Ascending aorta (tissue), 2 donors: Measurements from ENCODE around the gene TREML4. TPM values are rescaled to one million over a fixed set of nuclear protein-coding genes. Genes with fewer than 3 reads are reported as not detected.

Experiments used
- DNase-seq, 2 donors: peaks; one replicate each; pipeline ENCODE4 v3.0.0-alpha.2; 2019; ENCODE audit warnings: low spot score in 2 of 2
- H3K27ac ChIP-seq, 2 donors: fragments of 200-600 bp; sonication (generic); one replicate each; pipeline ENCODE4 v1.5.1; 2016 to 2017; ENCODE audit warnings: mild to moderate bottlenecking in 1 of 2
- H3K27me3 ChIP-seq: fragments of 200-600 bp; sonication (generic); one replicate; pipeline ENCODE4 v1.5.1; 2017
- H3K36me3 ChIP-seq, 2 donors: fragments of 200-600 bp; sonication (generic); one replicate each; pipeline ENCODE4 v1.5.1; 2016
- H3K4me1 ChIP-seq, 2 donors: fragments of 200-600 bp; sonication (generic); one replicate each; pipeline ENCODE4 v1.5.1; 2016 to 2017; ENCODE audit warnings: mild to moderate bottlenecking in 1 of 2
- H3K4me3 ChIP-seq, 2 donors: fragments of 200-600 bp; sonication (generic); one replicate each; pipeline ENCODE4 v1.5.1; 2016 to 2017; ENCODE audit warnings: mild to moderate bottlenecking in 1 of 2
- H3K9me3 ChIP-seq, 2 donors: fragments of 200-600 bp; sonication (generic); one replicate each; pipeline ENCODE4 v1.5.1; 2016
- intact Hi-C: fragments of 100-400 bp; cut with DNase I; formaldehyde crosslinking; loops from one replicate; pipeline ENCODE4 v1.15.1; 2023
- total RNA-seq: library from RNA; depleted of rRNA; stranded (reverse); fragments of >200 nt; gene quantifications from one replicate; pipeline ENCODE4 v1.1.0, GENCODE V29; 2016
- TF ChIP-seq, protein P1 (sequence below), 3 experiments: fragments of 200-600 bp in 2 of 3; fragments of 450-650 bp in 1 of 3; sonication (generic) in 2 of 3; IDR thresholded peaks; one replicate each; pipeline ENCODE4 v1.5.1; 2016 to 2019; ENCODE audit warnings: antibody characterized with exemption in 3 of 3, mild to moderate bottlenecking in 1 of 3, moderate library complexity in 1 of 3

The TREML4 gene
- total RNA-seq, 1 donor from 2014 or later: not detected

GRCh38 chr6:41222513-41222912 lies 5.6 kb upstream of the TREML4 start:
- TF ChIP-seq, protein P1, sequence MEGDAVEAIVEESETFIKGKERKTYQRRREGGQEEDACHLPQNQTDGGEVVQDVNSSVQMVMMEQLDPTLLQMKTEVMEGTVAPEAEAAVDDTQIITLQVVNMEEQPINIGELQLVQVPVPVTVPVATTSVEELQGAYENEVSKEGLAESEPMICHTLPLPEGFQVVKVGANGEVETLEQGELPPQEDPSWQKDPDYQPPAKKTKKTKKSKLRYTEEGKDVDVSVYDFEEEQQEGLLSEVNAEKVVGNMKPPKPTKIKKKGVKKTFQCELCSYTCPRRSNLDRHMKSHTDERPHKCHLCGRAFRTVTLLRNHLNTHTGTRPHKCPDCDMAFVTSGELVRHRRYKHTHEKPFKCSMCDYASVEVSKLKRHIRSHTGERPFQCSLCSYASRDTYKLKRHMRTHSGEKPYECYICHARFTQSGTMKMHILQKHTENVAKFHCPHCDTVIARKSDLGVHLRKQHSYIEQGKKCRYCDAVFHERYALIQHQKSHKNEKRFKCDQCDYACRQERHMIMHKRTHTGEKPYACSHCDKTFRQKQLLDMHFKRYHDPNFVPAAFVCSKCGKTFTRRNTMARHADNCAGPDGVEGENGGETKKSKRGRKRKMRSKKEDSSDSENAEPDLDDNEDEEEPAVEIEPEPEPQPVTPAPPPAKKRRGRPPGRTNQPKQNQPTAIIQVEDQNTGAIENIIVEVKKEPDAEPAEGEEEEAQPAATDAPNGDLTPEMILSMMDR (IDR thresholded peaks at IDR 0.05): no peak
- DNase-seq: no peak
- no peak overlapping the region for H3K27ac ChIP-seq
- H3K36me3 ChIP-seq: no peaks in the 10 kb centered on the region
- H3K4me3 ChIP-seq: no peak overlapping the region
- no peaks in the 10 kb centered on the region for H3K4me1 ChIP-seq
- H3K9me3 ChIP-seq: peaks cover 0 to 8% of the 10 kb centered on the region in 2 donors
- intact Hi-C loops: no loop called here
- H3K27me3 ChIP-seq: no peaks in the 10 kb centered on the region

DNA sequence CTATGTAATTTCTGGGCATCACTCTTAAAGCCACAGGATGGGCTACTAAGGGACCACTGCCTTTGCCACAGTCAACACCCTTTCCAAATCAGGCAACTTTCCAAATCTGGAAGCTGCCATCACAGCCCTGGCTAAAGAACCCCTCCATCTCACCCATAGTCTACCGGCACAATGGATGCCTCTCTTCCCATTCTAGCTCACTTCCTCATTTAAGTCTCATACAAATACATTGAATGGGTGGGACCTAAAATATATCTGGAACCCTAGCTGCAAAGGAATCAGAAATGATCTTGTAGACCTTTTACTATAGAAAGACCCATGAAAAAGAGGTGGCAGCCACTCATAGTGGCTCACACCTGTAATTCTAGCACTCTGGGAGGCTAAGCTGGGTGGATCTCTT lies 3.3 kb upstream of the TREML4 start:
- Histone ChIP-seq H3K27me3 (no peaks in the 10 kb centered on the region), H3K9me3 (peaks cover 0 to 8% of the 10 kb centered on the region in 2 donors), H3K36me3 (no peaks in the 10 kb centered on the region), H3K4me3 (no peak overlapping the region), H3K4me1 (no peaks in the 10 kb centered on the region), H3K27ac (no peak overlapping the region)
- intact Hi-C loops: no loop called here
- TF ChIP-seq, protein P1 (IDR thresholded peaks at IDR 0.05): no peak
- DNase-seq: no peak

DNA sequence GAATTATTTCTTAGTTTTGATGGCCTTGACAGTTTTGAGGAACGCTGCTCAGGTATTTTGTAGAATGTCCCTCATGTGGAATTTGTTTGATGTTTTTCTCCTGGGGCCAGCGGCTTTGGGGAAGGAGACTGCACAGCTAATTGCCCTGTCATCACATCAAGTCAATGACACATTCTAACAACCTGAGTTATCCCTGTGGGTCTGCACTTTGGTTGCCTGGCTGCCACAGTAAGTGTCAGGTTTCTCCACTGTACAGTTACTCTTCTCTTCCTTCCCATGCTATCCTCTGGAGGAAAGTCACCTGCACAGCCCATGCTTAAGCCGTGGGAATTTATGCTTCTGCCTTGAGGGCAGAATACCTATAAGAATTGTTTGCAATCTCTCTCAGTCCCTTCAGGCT lies 1.4 kb upstream of the TREML4 start:
- TF ChIP-seq, protein P1 (IDR thresholded peaks at IDR 0.05): no peak
- intact Hi-C loops: no loop called here
- no peak overlapping the region for H3K4me3 ChIP-seq
- H3K27ac ChIP-seq: no peak overlapping the region
- no peaks in the 10 kb centered on the region for H3K27me3 ChIP-seq
- H3K4me1 ChIP-seq: no peaks in the 10 kb centered on the region
- H3K9me3 ChIP-seq: no peaks in the 10 kb centered on the region
- no peaks in the 10 kb centered on the region for H3K36me3 ChIP-seq
- no peak for DNase-seq

GRCh38 chr6:41228616-41229015 lies 467 bp downstream of the TREML4 start:
- no peak overlapping the region for H3K4me3 ChIP-seq
- H3K27ac ChIP-seq: no peak overlapping the region
- intact Hi-C loops: no loop called here
- DNase-seq: no peak
- H3K36me3 ChIP-seq: no peaks in the 10 kb centered on the region
- no peaks in the 10 kb centered on the region for H3K9me3 ChIP-seq
- H3K27me3 ChIP-seq: no peaks in the 10 kb centered on the region
- TF ChIP-seq, protein P1 (IDR thresholded peaks at IDR 0.05): no peak
- no peaks in the 10 kb centered on the region for H3K4me1 ChIP-seq

GRCh38 chr6:41229721-41230120 lies 1.6 kb downstream of the TREML4 start:
- TF ChIP-seq, protein P1 (IDR thresholded peaks at IDR 0.05): no peak
- Histone ChIP-seq H3K27ac (no peak overlapping the region), H3K4me3 (no peak overlapping the region), H3K36me3 (no peaks in the 10 kb centered on the region), H3K27me3 (no peaks in the 10 kb centered on the region), H3K4me1 (no peaks in the 10 kb centered on the region), H3K9me3 (no peaks in the 10 kb centered on the region)
- DNase-seq: no peak
- intact Hi-C loops: no loop called here

GRCh38 chr6:41231246-41231645 lies 3.1 kb downstream of the TREML4 start:
- Histone ChIP-seq H3K4me3 (no peak overlapping the region), H3K4me1 (no peaks in the 10 kb centered on the region), H3K27ac (no peak overlapping the region), H3K36me3 (no peaks in the 10 kb centered on the region), H3K9me3 (no peaks in the 10 kb centered on the region), H3K27me3 (no peaks in the 10 kb centered on the region)
- TF ChIP-seq, protein P1 (IDR thresholded peaks at IDR 0.05): no peak
- intact Hi-C loops: no loop called here
- no peak for DNase-seq
